Limb (tissue), 2 donors: ENCODE results near the gene PSD4.
A peak's percentile ranks its signal among the peaks of the same experiment; 100 is the strongest.

Source experiments
- DNase-seq, 2 donors: peaks; one replicate each; pipeline ENCODE4 v3.0.0-alpha.2; 2016; ENCODE audit errors: extremely low spot score in 2 of 2

The PSD4 gene

GRCh38 chr2:113183703-113184102 lies 9.9 kb downstream of the PSD4 start:
- DNase-seq: no peak

- no peak for DNase-seq
Measured at GRCh38 chr2:113184531-113185230, 10.9 kb downstream of the PSD4 start.

- no peak for DNase-seq
Measured at GRCh38 chr2:113185664-113186432, 12.1 kb downstream of the PSD4 start.

GRCh38 chr2:113186433-113186796 lies 12.6 kb downstream of the PSD4 start:
- no peak for DNase-seq

GRCh38 chr2:113187771-113188170 lies 14.0 kb downstream of the PSD4 start:
- no peak for DNase-seq

GRCh38 chr2:113190871-113191270 lies 17.1 kb downstream of the PSD4 start:
- no peak for DNase-seq

GRCh38 chr2:113192459-113193100 lies 18.8 kb downstream of the PSD4 start:
- no peak for DNase-seq

- no peak for DNase-seq
Measured at GRCh38 chr2:113195923-113196501, 22.2 kb downstream of the PSD4 start.

GRCh38 chr2:113196839-113197238 lies 23.1 kb downstream of the PSD4 start:
- no peak for DNase-seq

GRCh38 chr2:113197347-113198047 lies 23.7 kb downstream of the PSD4 start:
- DNase-seq: no peak

GRCh38 chr2:113198048-113198789 lies 24.4 kb downstream of the PSD4 start:
- DNase-seq: no peak

- DNase-seq: peak; percentile 78 to 90
Measured at GRCh38 chr2:113198790-113199612, 25.2 kb downstream of the PSD4 start.

GRCh38 chr2:113200236-113200635 lies 26.5 kb downstream of the PSD4 start:
- no peak for DNase-seq

GRCh38 chr2:113200736-113201490 lies 27.1 kb downstream of the PSD4 start:
- no peak for DNase-seq

- DNase-seq: no peak
Measured at GRCh38 chr2:113201496-113202304, 27.9 kb downstream of the PSD4 start.

- no peak for DNase-seq
Measured at GRCh38 chr2:113202305-113203216, 28.8 kb downstream of the PSD4 start.

GRCh38 chr2:113203217-113203530 lies 29.4 kb downstream of the PSD4 start:
- no peak for DNase-seq
